ENCODE data around the gene MAP3K19.

Gene MAP3K19

DNA sequence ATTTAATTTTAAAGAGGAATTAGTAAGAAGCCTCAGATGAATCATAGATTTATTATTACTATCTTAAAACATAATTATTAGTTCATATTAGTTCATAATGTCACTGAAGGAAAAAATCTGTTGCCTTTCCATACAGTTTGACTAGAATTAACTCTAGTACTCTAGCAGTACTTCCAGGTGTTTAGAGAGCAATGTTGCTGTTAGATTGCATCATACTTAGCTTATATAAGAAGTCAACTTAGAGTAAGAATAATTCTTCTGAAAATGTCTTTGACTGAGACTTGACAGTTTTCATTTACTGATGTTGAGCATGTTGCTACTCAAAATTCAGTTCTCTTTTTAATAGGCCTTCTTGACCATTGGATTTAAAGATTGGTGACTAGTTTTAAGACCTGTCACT, 9.5 kb upstream of the MAP3K19 start:
- Histone ChIP-seq H3K4me1 (peaks cover 22 to 39% (median 27%) of the 10 kb centered on the region in 10 experiments), H3K27me3 (no peaks in the 10 kb centered on the region), H3K9me3 (replicated peaks in 1 of 11) (peaks cover 0 to 26% (median 23%) of the 10 kb centered on the region in 11 experiments; a peak in 19 of 22 replicates), H3K36me3 (peaks cover 48 to 78% (median 66%) of the 10 kb centered on the region in 11 experiments), H3K4me2 (peak overlapping the region in 2 of 11 experiments; percentile 7 to 20; a peak in 3 of 22 replicates), H4K20me1 (peaks cover 24 to 66% (median 46%) of the 10 kb centered on the region in 11 experiments; a peak in 19 of 22 replicates), H3K9ac (no peak overlapping the region), H3K27ac (peak overlapping the region in 1 of 11 experiments; percentile 51; a peak in 1 of 22 replicates), H3K4me3 (no peak overlapping the region)
- 0 out of 22 replicates have a peak, but pooled peaks of 1 of the 11 experiments have one; percentile 12 for TF ChIP-seq Cebpa-rat (IDR thresholded peaks at IDR 0.05)

DNA sequence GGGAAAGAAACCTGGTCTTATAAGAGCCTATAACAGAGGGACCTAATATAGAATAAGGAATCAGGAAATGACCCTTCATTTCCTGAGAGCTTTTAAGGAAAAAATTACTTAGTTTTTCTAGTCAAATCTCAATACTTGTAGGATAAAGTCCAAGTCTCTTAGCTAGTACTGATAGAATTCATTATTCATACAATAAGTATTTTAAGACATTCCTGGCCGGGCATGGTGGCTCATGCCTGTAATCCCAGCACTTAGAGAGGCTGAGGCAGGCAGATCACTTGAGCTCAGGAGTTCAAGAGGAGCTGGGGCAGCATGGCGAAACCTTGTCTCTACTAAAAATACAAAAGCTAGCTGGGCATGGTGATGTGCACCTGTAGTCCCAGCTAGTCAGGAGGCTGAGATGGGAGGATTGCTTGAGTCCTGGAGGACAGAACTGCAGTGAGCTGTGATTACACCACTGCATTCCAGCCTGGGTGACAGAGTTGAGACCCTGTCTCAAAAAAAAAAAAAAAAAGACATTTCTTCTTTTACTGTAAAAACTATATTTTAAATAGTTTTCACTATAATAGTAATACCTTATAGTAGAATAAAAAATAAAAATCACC, 8.0 kb upstream of the MAP3K19 start:
- Histone ChIP-seq H3K27ac (no peak overlapping the region), H3K9ac (no peak overlapping the region; a peak in 1 of 22 replicates), H3K4me2 (peak overlapping the region in 9 of 11 experiments; percentile 22 to 96 (median 94); a peak in 11 of 22 replicates), H3K4me3 (peak overlapping the region in 1 of 10 experiments; percentile 6; a peak in 1 of 20 replicates), H3K27me3 (no peaks in the 10 kb centered on the region), H3K36me3 (peaks cover 35 to 63% (median 51%) of the 10 kb centered on the region in 11 experiments), H3K9me3 (replicated peaks in 1 of 11) (peaks cover 0 to 14% (median 8%) of the 10 kb centered on the region in 11 experiments; a peak in 10 of 22 replicates), H4K20me1 (peaks cover 24 to 66% (median 46%) of the 10 kb centered on the region in 11 experiments; a peak in 19 of 22 replicates), H3K4me1 (peaks cover 25 to 39% (median 32%) of the 10 kb centered on the region in 10 experiments)
- no peak for TF ChIP-seq Cebpa-rat (IDR thresholded peaks at IDR 0.05)

DNA sequence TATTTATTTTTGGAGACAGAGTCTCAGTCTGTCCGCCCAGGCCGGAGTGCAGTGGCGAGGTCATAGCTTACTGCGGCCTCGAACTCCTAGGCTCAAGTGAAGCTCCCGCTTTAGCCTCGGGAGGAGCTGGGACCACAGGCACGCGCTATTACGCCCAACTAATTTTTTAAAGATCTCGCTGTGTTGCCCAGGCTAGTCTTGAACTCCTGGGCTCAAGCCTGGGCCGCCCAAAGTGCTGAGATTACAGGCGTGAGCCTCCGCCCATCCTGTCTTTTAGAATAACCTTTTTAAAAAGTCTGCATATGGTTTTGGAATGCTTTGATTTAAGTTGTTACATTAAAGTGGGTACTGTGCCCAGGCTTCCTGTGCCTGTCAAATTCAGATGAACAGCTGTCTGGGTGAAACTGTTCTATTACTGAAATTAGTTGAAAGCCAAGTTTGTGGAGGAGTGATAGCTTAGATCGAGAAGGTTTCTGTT, 5.8 kb upstream of the MAP3K19 start:
- H3K27ac ChIP-seq = peak overlapping the region; percentile 94 to 99 (median 98)
- peaks cover 24 to 55% (median 45%) of the 10 kb centered on the region in 11 experiments; a peak in 19 of 22 replicates for H4K20me1 ChIP-seq
- H3K9ac ChIP-seq = peak overlapping the region; percentile 93 to 99 (median 97)
- H3K4me2 ChIP-seq = peak overlapping the region; percentile 90 to 97 (median 95)
- peak overlapping the region; percentile 65 to 93 (median 86) for H3K4me3 ChIP-seq
- H3K27me3 ChIP-seq = no peaks in the 10 kb centered on the region
- H3K9me3 ChIP-seq (replicated peaks in 1 of 11) = peaks cover 0 to 14% (median 7%) of the 10 kb centered on the region in 11 experiments; a peak in 8 of 22 replicates
- TF ChIP-seq Cebpa-rat (IDR thresholded peaks at IDR 0.05) = no peak
- peaks cover 18 to 41% (median 31%) of the 10 kb centered on the region in 11 experiments for H3K36me3 ChIP-seq
- H3K4me1 ChIP-seq = peaks cover 25 to 39% (median 32%) of the 10 kb centered on the region in 10 experiments

DNA sequence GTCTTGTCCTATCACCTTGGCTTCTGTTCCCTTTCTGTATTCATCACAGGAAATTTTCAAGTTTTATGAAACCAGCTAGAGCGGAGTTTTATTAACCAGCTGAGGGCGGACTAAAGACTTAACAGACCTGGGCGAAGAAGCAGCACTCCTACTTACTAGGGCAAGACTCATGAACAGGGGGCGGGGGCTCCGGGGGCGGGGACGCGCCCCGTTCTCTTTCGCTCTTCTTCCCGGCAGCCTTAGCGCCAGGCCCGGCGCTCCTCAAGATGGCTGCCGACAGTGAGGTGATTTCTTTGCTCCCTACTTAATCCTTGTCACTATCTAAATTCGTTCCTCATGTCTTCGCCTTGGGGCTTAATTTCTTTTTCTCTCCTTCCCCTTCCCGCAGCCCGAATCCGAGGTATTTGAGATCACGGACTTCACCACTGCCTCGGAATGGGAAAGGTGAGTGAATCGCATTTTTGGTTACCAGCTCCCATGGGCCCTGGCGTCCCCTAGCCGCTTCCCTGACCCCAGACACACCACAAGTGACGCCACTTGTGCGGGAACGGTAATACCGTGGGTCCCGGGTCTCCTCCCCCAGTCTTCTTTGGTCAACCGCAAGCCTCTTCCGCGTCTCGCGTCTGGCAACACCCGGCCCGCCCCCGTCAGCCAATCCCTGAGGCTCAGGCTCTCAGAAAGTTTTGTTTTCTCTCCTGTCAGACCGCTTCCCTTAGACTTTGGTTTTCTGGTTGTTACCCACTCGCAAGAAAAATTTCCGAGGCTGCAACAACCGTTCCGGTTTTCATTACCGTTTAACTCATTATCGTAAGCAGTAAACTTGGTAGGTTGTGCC, 5.0 kb upstream of the MAP3K19 start, which contains the start of gene RAB3GAP1:
Gene RAB3GAP1, plus strand, starts transcription at position 251 of the 835 bp plus-strand sequence. Its CDS starts 16 bp downstream, at position 267.
- peak within 1 kb of the TSS; percentile 94 to 99 (median 98) for H3K27ac ChIP-seq
- peak within 1 kb of the TSS; percentile 65 to 93 (median 86) for H3K4me3 ChIP-seq
- H3K27me3 ChIP-seq = no peaks in the 10 kb centered on the region
- peaks cover 21 to 47% (median 40%) of the 10 kb centered on the region in 11 experiments; a peak in 19 of 22 replicates for H4K20me1 ChIP-seq
- peak within 1 kb of the TSS; percentile 90 to 97 (median 95) for H3K4me2 ChIP-seq
- peaks cover 25 to 38% (median 32%) of the 10 kb centered on the region in 10 experiments for H3K4me1 ChIP-seq
- peaks cover 10 to 33% (median 23%) of the 10 kb centered on the region in 11 experiments for H3K36me3 ChIP-seq
- H3K9ac ChIP-seq = peak within 1 kb of the TSS; percentile 93 to 99 (median 97)
- H3K9me3 ChIP-seq (replicated peaks in 1 of 11) = peaks cover 0 to 14% (median 7%) of the 10 kb centered on the region in 11 experiments; a peak in 8 of 22 replicates
- no peak for TF ChIP-seq Cebpa-rat (IDR thresholded peaks at IDR 0.05)

DNA sequence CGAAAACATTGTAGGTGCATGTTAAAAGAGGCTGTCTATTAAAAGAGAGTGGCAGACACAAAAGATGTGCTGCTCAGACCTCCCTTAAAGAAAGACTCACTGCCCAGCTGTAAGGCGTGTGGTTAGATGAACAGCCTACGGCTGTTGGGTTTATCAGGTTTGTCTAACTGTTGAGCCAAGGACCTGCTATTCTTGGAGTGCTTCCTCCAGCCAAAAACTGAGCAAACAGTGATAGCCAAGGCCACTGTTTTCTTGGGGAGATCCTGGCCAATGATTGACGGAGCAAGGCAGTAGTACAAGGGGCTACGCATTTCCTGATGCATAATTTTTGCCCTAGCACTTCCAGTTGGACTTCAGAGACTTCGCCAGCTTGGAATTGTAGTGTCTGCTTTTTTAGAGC, 3.4 kb upstream of the MAP3K19 start:
- H3K4me3 ChIP-seq = no peak overlapping the region
- no peak overlapping the region for H3K9ac ChIP-seq
- H4K20me1 ChIP-seq = peaks cover 16 to 31% (median 28%) of the 10 kb centered on the region in 11 experiments; a peak in 18 of 22 replicates
- no peak for TF ChIP-seq Cebpa-rat (IDR thresholded peaks at IDR 0.05)
- H3K4me2 ChIP-seq = no peak overlapping the region
- no peak overlapping the region for H3K27ac ChIP-seq
- peaks cover 0 to 18% (median 9%) of the 10 kb centered on the region in 11 experiments; a peak in 16 of 22 replicates for H3K36me3 ChIP-seq
- H3K27me3 ChIP-seq = no peaks in the 10 kb centered on the region
- H3K4me1 ChIP-seq = peaks cover 25 to 35% (median 31%) of the 10 kb centered on the region in 10 experiments
- H3K9me3 ChIP-seq (replicated peaks in 1 of 11) = peaks cover 0 to 6% (median 3%) of the 10 kb centered on the region in 11 experiments; a peak in 6 of 22 replicates

DNA sequence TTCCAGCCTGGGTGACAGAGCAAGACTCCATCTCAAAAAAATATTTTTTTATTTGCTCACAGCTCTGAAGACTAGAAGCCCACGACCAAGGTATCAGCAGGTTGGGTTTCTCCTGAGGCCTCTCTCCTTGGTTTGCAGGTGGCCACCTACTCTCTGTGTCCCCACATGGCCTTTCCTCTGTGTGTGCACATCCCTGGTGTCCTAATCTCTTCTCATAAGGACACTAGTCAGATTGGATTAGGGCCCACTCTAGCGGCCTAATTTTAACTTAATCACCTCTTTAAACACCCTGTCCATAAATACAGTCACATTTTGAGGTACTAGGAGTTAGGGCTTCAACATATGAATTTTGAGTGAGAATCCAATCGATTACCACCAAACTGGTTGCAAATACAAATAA, 2.9 kb upstream of the MAP3K19 start:
- Histone ChIP-seq H3K27ac (no peak overlapping the region), H3K9ac (no peak overlapping the region), H3K9me3 (replicated peaks in 1 of 11) (peaks cover 0 to under 1% (median 0%) of the 10 kb centered on the region in 11 experiments; a peak in 4 of 22 replicates), H4K20me1 (peaks cover 13 to 26% (median 24%) of the 10 kb centered on the region in 11 experiments; a peak in 18 of 22 replicates), H3K36me3 (peaks cover 0 to 12% (median 4%) of the 10 kb centered on the region in 11 experiments; a peak in 15 of 22 replicates), H3K4me1 (peaks cover 22 to 32% (median 28%) of the 10 kb centered on the region in 10 experiments), H3K4me2 (no peak overlapping the region), H3K4me3 (no peak overlapping the region), H3K27me3 (no peaks in the 10 kb centered on the region)
- no peak for TF ChIP-seq Cebpa-rat (IDR thresholded peaks at IDR 0.05)

DNA sequence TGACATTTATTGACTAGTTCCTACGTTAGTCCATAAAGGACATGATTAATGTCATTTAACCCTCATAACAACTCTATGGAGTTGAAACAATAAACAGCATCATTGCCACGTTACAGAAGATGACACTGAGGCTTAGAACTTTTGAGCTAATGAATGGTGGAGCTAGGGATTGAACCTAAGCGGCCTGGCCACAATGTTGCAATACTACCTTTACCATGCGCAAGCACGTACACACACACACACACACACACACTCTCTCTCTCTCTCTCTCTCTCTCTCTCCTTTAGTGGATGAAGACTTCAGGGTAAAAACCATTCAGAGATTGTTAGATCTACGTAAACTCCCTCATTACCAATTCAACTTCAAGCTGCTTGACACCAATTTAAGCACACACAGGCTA, 875 bp upstream of the MAP3K19 start:
- TF ChIP-seq Cebpa-rat (IDR thresholded peaks at IDR 0.05) = no peak
- Histone ChIP-seq H3K36me3 (no peaks in the 10 kb centered on the region), H3K27ac (no peak overlapping the region), H3K27me3 (no peaks in the 10 kb centered on the region), H3K9me3 (replicated peaks in 1 of 11) (peaks cover 0 to 4% (median 0%) of the 10 kb centered on the region in 11 experiments; a peak in 1 of 22 replicates), H4K20me1 (peaks cover 3 to 6% (median 5%) of the 10 kb centered on the region in 11 experiments; a peak in 18 of 22 replicates), H3K4me3 (no peak overlapping the region), H3K9ac (no peak overlapping the region), H3K4me2 (no peak overlapping the region), H3K4me1 (peaks cover 2 to 13% (median 9%) of the 10 kb centered on the region in 10 experiments; a peak in 17 of 20 replicates)

DNA sequence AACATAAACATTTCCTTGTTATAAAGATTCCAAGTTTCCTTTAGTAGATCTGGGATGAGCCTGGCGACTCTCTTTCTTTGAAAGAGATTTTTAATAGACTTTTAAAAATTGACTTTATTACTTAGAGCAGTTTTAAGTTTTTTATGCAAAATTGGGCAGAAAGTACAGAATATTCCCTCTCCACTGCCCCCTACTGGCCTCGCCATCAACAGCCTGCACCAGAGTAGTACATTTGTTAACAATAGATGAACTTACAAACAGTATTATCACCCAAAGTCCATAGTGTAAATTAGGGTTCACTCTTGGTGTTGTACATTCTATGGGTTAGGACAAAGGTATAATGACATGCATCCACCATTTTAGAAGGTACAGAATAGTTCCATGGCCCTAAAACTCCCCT, 3.9 kb downstream of the MAP3K19 start:
- Histone ChIP-seq H3K4me2 (no peak overlapping the region), H3K27me3 (no peaks in the 10 kb centered on the region)

More for the DNA sequence above, 3.9 kb downstream of the MAP3K19 start:
- Histone ChIP-seq H3K36me3 (no peaks in the 10 kb centered on the region), H3K9ac (no peak overlapping the region), H3K27ac (no peak overlapping the region), H3K4me3 (no peak overlapping the region), H3K4me1 (peaks cover 0 to 8% (median 0%) of the 10 kb centered on the region in 10 experiments; a peak in 4 of 20 replicates), H3K9me3 (replicated peaks in 1 of 11) (peaks cover 0 to 11% (median 5%) of the 10 kb centered on the region in 11 experiments; a peak in 5 of 22 replicates), H4K20me1 (no peaks in the 10 kb centered on the region)
- no peak for TF ChIP-seq Cebpa-rat (IDR thresholded peaks at IDR 0.05)

Data from BLaER1 treated with 17β-estradiol and CSF1 and Interleukin-3, amounts not matched to agents 10 nM and 100 nM (cell line).